Caco-2 (cell line): ENCODE data around the gene CXCR6. TPM values are rescaled to one million over a fixed set of nuclear protein-coding genes. Genes with fewer than 3 reads are reported as not detected.

Source experiments
- BruUV-seq: library from RNA; stranded (reverse); fragments of 400-500 nt; replicated peaks from 2 replicates; lab custom pipeline; 2021; lab: Mats Ljungman, UMichigan
- CTCF ChIA-PET: fragments of 300-600 bp; sonication (Branson Sonifier 250); formaldehyde crosslinking; loops from one replicate; lab custom pipeline; 2022; ENCODE audit warnings: antibody characterized with exemption; lab: Charles Lee
- POLR2A ChIA-PET: fragments of 300-600 bp; sonication (Branson Sonifier 250); formaldehyde crosslinking; loops from one replicate; lab custom pipeline; 2022; ENCODE audit warnings: antibody characterized with exemption; lab: Charles Lee
- DNase-seq, 2 experiments: peaks; one replicate each; pipeline versions ENCODE4 v3.0.0 to v3.0.0-alpha.2; 2020 to 2022
- H3K27me3 ChIP-seq: replicated peaks from 2 replicates; pipeline ENCODE4 v1.6.0; 2011; ENCODE audit warnings: low read length; ENCODE audit not compliant: control insufficient read depth, insufficient read depth
- H3K36me3 ChIP-seq: 2 replicates; pipeline ENCODE4 v1.5.1; 2011; ENCODE audit warnings: low read length; ENCODE audit not compliant: control insufficient read depth, insufficient read depth
- H3K4me1 ChIP-seq: fragments of 250-450 bp; sonication (Bioruptor Pico); 2 replicates; pipeline ENCODE4 v1.5.1; 2020; ENCODE audit warnings: mild to moderate bottlenecking
- H3K4me3 ChIP-seq: 2 replicates; pipeline ENCODE4 v1.5.1; 2011; ENCODE audit warnings: low read depth, mild to moderate bottlenecking, control low read depth, low read length
- H3K9me3 ChIP-seq: fragments of 250-450 bp; sonication (Bioruptor Pico); 2 replicates; pipeline ENCODE4 v1.5.1; 2020; ENCODE audit warnings: mild to moderate bottlenecking, moderate library complexity
- H3K27ac Mint-ChIP-seq: one replicate; pipeline ENCODE4 v1.8.0; 2022; ENCODE audit warnings: mixed read lengths; ENCODE audit not compliant: unreplicated experiment
- H3K27me3 Mint-ChIP-seq: one replicate; pipeline ENCODE4 v1.8.0; 2022; ENCODE audit warnings: mixed read lengths; ENCODE audit not compliant: insufficient read depth, unreplicated experiment
- H3K36me3 Mint-ChIP-seq: one replicate; pipeline ENCODE4 v1.8.0; 2022; ENCODE audit warnings: mild to moderate bottlenecking, mixed read lengths; ENCODE audit not compliant: insufficient read depth, unreplicated experiment
- H3K4me1 Mint-ChIP-seq: one replicate; pipeline ENCODE4 v1.8.0; 2022; ENCODE audit warnings: low read depth, mixed read lengths; ENCODE audit not compliant: unreplicated experiment
- H3K4me3 Mint-ChIP-seq: one replicate; pipeline ENCODE4 v1.8.0; 2022; ENCODE audit warnings: mild to moderate bottlenecking, moderate library complexity, mixed read lengths; ENCODE audit not compliant: unreplicated experiment
- H3K9me3 Mint-ChIP-seq: one replicate; pipeline ENCODE4 v1.8.0; 2022; ENCODE audit warnings: mixed read lengths; ENCODE audit not compliant: unreplicated experiment
- CTCF ChIP-seq, 2 experiments: fragments of 200-600 bp in 1 of 2; IDR thresholded peaks; 1 replicate in 1 of 2; 2 replicates in 1 of 2; pipeline versions ENCODE4 v1.5.1 to v1.8.0; 2011 to 2022; ENCODE audit warnings: antibody characterized with exemption in 1 of 2, control low read depth in 1 of 2, inconsistent platforms in 1 of 2, low read depth in 1 of 2, low read length in 1 of 2, mild to moderate bottlenecking in 1 of 2, moderate library complexity in 1 of 2; ENCODE audit not compliant: insufficient read depth in 1 of 2, severe bottlenecking in 1 of 2, unreplicated experiment in 1 of 2
- intact Hi-C: fragments of 100-400 bp; cut with micrococcal nuclease; formaldehyde crosslinking; loops from one replicate; pipeline ENCODE4 v1.10.0; 2022; ENCODE audit not compliant: unreplicated experiment
- total RNA-seq: library from RNA; stranded (reverse); gene quantifications from 2 replicates; pipeline ENCODE4 v1.2.3, GENCODE V29; 2022

Gene CXCR6
- total RNA-seq, 1 experiment from 2014 or later = not detected

DNA sequence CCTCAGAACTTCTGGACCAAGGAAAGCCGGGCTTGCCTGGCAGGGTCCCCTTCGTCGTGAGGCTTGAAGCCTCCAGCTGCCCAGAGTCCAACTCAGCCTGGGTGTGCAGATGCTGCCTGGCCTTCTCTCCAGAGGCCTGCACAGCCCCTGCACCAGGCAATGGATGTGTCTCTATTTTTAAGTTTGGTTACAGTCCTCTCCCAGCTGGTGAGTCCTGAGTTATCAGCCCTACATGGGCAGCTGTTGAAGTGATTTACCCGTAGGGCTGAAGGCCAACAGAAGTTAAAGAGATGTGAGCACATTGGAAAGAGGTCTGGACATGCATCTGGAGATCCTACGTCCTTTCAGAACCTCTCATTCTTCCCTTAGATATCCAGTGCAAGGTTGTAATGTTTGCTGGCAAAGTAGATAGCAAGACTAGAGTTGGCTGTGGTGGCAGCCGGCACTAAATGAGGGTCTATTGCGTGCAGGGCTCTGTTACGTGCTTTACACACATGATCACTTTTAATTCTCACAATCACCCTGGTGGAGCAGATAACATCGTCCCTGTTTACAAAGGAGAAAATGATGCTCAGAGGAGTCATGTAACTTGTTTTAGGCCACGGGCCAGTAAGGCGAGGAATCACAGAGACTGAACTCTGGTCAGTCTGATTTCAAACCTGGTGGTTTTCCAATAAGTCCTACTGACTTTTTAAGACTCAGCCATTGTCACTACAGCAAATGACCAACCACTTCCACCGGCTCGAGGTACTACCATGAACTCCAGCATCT is 42.5 kb downstream of the CXCR6 start:
- TF ChIP-seq CTCF (IDR thresholded peaks at IDR 0.05; ENCODE audit: insufficient read depth in 1 of 2, low read depth in 1 of 2, low read length in 1 of 2, severe bottlenecking in 1 of 2, unreplicated experiment in 1 of 2) = no peak
- Histone ChIP-seq H3K36me3 (no peaks in the 10 kb centered on the region; the same call in 1 of the 2 replicates), H3K4me3 (no peak overlapping the region), H3K9me3 (no peaks in the 10 kb centered on the region), H3K4me1 (peaks cover 28% of the 10 kb centered on the region), H3K27me3 (no peaks in the 10 kb centered on the region)
- Mint-ChIP-seq H3K4me3 (no peak overlapping the region), H3K27me3 (no peaks in the 10 kb centered on the region), H3K4me1 (peaks cover 27% of the 10 kb centered on the region), H3K36me3 (peaks cover 5% of the 10 kb centered on the region), H3K27ac (peak overlapping the region; percentile 79), H3K9me3 (no peaks in the 10 kb centered on the region)
- ChIA-PET CTCF (no interaction called here), POLR2A (no interaction called here)
- DNase-seq = no peak
- BruUV-seq = no TSS peak
- intact Hi-C loops = no loop called here

- POLR2A ChIA-PET = no interaction called here
- H3K4me3 ChIP-seq = no peak overlapping the region
- H3K9me3 Mint-ChIP-seq = no peaks in the 10 kb centered on the region
- no peaks in the 10 kb centered on the region for H3K36me3 Mint-ChIP-seq
- H3K27me3 ChIP-seq = no peaks in the 10 kb centered on the region
- CTCF ChIA-PET = no interaction called here
- peaks cover 28% of the 10 kb centered on the region for H3K4me1 ChIP-seq
- no peaks in the 10 kb centered on the region for H3K27me3 Mint-ChIP-seq
- TF ChIP-seq CTCF (IDR thresholded peaks at IDR 0.05; ENCODE audit: insufficient read depth in 1 of 2, low read depth in 1 of 2, low read length in 1 of 2, severe bottlenecking in 1 of 2, unreplicated experiment in 1 of 2) = no peak
- H3K36me3 ChIP-seq = no peaks in the 10 kb centered on the region
- intact Hi-C loops = no loop called here
- peaks cover 27% of the 10 kb centered on the region for H3K4me1 Mint-ChIP-seq
- H3K4me3 Mint-ChIP-seq = peak overlapping the region; percentile 10
- H3K9me3 ChIP-seq = no peaks in the 10 kb centered on the region
- BruUV-seq = no TSS peak
- H3K27ac Mint-ChIP-seq = peak overlapping the region; percentile 79
- DNase-seq = peak; percentile 46 to 56
Measured at GRCh38 chr3:45986303-45986982, 43.2 kb downstream of the CXCR6 start.

GRCh38 chr3:45987368-45988291 is 44.4 kb downstream of the CXCR6 start:
- no peaks in the 10 kb centered on the region for H3K36me3 Mint-ChIP-seq
- Histone ChIP-seq H3K4me3 (no peak overlapping the region), H3K9me3 (no peaks in the 10 kb centered on the region), H3K4me1 (peaks cover 28% of the 10 kb centered on the region), H3K27me3 (no peaks in the 10 kb centered on the region), H3K36me3 (no peaks in the 10 kb centered on the region)
- peaks cover 27% of the 10 kb centered on the region for H3K4me1 Mint-ChIP-seq
- H3K4me3 Mint-ChIP-seq = no peak overlapping the region
- no peaks in the 10 kb centered on the region for H3K9me3 Mint-ChIP-seq
- intact Hi-C loops = no loop called here
- no peak for DNase-seq
- ChIA-PET CTCF (no interaction called here), POLR2A (no interaction called here)
- no peaks in the 10 kb centered on the region for H3K27me3 Mint-ChIP-seq
- no peak for TF ChIP-seq CTCF (IDR thresholded peaks at IDR 0.05; ENCODE audit: insufficient read depth in 1 of 2, low read depth in 1 of 2, low read length in 1 of 2, severe bottlenecking in 1 of 2, unreplicated experiment in 1 of 2)
- peak overlapping the region; percentile 79 for H3K27ac Mint-ChIP-seq
- BruUV-seq = no TSS peak
